ENCODE results near the gene EFCAB8. TPM values are rescaled to one million over a fixed set of nuclear protein-coding genes. Genes with fewer than 3 reads are reported as not detected.

EFCAB8 gene
- total and polyA plus RNA-seq, 2 experiments from 2014 or later = 0.53 TPM; not detected in 1

DNA sequence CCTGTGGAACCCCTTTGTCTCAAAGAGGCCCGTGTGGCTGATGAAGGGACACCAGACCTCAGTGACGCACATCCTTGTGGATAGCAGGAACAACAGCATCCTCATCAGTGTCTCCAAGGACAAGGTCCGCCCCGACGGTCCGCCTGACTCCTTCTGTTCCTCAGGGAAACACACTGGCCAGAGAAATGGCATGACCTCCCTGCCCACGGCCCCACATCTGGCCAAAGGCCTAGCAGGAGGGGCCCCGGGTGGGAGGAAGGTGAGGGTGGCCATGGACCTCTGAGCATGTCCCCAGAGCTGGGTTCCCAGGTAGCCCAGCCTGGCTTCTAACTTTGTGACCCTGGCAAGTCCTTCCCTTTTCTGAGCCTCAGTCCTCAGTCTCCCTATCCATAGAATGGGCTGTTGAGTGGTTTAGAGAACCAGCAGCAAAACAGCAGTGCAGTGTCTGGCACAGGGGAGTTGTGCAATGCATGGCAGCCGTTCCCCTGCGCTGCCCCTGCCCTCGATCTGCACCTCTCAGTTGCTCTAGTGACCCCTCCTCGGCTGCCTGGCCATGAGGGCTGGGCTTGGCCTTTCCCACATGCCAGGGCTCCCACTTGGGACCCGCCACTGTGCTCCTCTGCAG, 48.3 kb downstream of the EFCAB8 start:
- H3K9me3 ChIP-seq (ENCODE audit: low read depth) = no peaks in the 10 kb centered on the region
- H3K4me1 ChIP-seq (ENCODE audit: insufficient read depth) = no peaks in the 10 kb centered on the region
- DNase-seq (ENCODE audit: low spot score) = no peak
- no peak overlapping the region for H3K27ac ChIP-seq
- H3K4me3 ChIP-seq = no peak overlapping the region
- WGBS (ENCODE audit: low lambda C conversion rate, missing lambda C conversion rate) = 91% methylated on average over 13 of the region's 13 CpGs
- H3K79me2 ChIP-seq = no peaks in the 10 kb centered on the region
- TF ChIP-seq EZH2phosphoT487 (IDR thresholded peaks at IDR 0.05; ENCODE audit: low read depth, severe bottlenecking, unreplicated experiment) = no peak
- no peak for TF ChIP-seq EZH2 (IDR thresholded peaks at IDR 0.05; ENCODE audit: borderline replicate concordance)
- TF ChIP-seq, protein P1, sequence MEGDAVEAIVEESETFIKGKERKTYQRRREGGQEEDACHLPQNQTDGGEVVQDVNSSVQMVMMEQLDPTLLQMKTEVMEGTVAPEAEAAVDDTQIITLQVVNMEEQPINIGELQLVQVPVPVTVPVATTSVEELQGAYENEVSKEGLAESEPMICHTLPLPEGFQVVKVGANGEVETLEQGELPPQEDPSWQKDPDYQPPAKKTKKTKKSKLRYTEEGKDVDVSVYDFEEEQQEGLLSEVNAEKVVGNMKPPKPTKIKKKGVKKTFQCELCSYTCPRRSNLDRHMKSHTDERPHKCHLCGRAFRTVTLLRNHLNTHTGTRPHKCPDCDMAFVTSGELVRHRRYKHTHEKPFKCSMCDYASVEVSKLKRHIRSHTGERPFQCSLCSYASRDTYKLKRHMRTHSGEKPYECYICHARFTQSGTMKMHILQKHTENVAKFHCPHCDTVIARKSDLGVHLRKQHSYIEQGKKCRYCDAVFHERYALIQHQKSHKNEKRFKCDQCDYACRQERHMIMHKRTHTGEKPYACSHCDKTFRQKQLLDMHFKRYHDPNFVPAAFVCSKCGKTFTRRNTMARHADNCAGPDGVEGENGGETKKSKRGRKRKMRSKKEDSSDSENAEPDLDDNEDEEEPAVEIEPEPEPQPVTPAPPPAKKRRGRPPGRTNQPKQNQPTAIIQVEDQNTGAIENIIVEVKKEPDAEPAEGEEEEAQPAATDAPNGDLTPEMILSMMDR (IDR thresholded peaks at IDR 0.05; ENCODE audit: poor library complexity) = no peak
- H4K20me1 ChIP-seq (ENCODE audit: insufficient read depth, poor library complexity, severe bottlenecking) = no peaks in the 10 kb centered on the region
- no peak overlapping the region for H3K4me2 ChIP-seq
- no peaks in the 10 kb centered on the region for H3K36me3 ChIP-seq (replicated peaks; ENCODE audit: insufficient read depth, low read depth)
- H3K27me3 ChIP-seq = no peaks in the 10 kb centered on the region
- H2AFZ ChIP-seq = no peak overlapping the region
- no peaks in the 10 kb centered on the region for H3K9me2 ChIP-seq (replicated peaks; ENCODE audit: insufficient read depth)

DNA sequence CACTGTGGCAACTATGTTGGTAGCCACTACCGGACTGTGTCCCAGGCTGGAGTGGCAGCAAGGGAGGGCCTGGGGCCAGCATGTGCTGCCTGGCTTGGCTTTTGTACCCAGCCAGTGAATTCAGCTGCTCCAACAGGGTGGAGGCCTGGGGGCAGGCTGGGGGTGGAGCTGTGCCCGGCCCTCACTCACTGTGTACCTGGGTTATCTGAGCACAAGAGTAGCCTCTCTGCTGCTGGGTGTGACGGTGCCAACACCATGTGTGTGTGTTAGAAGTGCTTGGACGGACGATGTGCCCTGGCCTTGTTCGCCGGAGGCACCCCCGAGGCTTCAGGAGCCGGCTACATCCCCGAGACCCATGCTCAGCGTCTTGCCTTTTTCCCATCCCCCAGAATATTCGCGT, 49.2 kb downstream of the EFCAB8 start:
- 82% methylated on average over 13 of the region's 13 CpGs for WGBS (ENCODE audit: low lambda C conversion rate, missing lambda C conversion rate)
- TF ChIP-seq, protein P1 (IDR thresholded peaks at IDR 0.05; ENCODE audit: poor library complexity) = no peak
- no peak for TF ChIP-seq EZH2 (IDR thresholded peaks at IDR 0.05; ENCODE audit: borderline replicate concordance)
- TF ChIP-seq EZH2phosphoT487 (IDR thresholded peaks at IDR 0.05; ENCODE audit: low read depth, severe bottlenecking, unreplicated experiment) = no peak
- Histone ChIP-seq H3K27me3 (no peaks in the 10 kb centered on the region), H3K9me3 (ENCODE audit: low read depth) (no peaks in the 10 kb centered on the region), H3K36me3 (replicated peaks; ENCODE audit: insufficient read depth, low read depth) (no peaks in the 10 kb centered on the region), H2AFZ (no peak overlapping the region), H3K4me1 (ENCODE audit: insufficient read depth) (no peaks in the 10 kb centered on the region), H3K9me2 (replicated peaks; ENCODE audit: insufficient read depth) (no peaks in the 10 kb centered on the region), H3K4me2 (no peak overlapping the region), H3K79me2 (no peaks in the 10 kb centered on the region), H3K27ac (no peak overlapping the region), H4K20me1 (ENCODE audit: insufficient read depth, poor library complexity, severe bottlenecking) (no peaks in the 10 kb centered on the region), H3K4me3 (no peak overlapping the region)
- no peak for DNase-seq (ENCODE audit: low spot score)

DNA sequence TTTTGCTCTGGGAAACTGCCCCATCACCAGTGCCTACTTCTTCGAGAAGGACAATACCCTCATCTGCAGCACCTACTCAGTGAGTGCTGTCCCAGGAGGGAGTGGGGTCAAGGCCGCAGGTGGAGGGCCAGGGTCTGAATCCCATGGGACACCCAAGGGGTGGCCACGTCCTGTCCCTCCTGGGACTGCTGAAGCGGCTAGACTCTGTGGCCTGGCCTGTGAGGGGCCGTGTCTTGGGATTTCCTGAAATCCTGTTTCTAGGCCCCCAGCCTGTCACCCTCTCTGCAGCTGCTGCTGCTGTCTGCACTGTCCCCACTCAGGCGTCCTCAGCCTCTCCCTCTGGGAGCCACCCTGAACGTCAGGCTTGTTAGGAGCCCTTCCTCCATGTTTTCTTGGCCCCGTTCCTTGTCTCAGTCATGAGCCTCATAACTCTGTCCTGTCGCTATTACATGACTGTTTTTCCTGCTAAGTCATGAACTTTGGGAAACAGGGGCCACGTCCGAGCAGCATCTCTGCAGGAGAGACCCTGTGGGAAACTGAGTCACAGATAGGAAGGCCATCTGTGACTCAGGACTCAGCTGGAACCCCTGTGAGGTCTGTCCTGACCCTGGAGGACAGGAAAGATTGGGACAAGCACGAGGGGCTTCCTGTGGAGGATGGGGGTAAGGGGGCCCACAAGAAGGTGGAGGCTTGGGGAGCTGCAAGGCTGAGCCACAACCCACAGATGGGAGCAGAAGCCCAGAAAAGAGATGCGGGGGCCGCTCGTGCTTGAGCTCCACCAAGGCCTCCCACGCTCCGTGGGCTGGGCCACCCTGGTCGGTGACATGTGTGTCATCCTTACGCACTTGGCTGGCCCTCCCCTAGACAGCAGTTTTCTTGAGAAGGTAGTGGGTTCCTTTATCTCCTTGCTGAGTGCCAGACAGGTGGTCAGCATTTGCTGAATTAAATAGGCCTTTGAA, 49.9 kb downstream of the EFCAB8 start:
- WGBS (ENCODE audit: low lambda C conversion rate, missing lambda C conversion rate) = 86% methylated on average over 19 of the region's 19 CpGs
- H3K27ac ChIP-seq = no peak overlapping the region
- H3K4me3 ChIP-seq = no peak overlapping the region
- no peak overlapping the region for H2AFZ ChIP-seq
- no peaks in the 10 kb centered on the region for H3K9me2 ChIP-seq (replicated peaks; ENCODE audit: insufficient read depth)
- H3K4me1 ChIP-seq (ENCODE audit: insufficient read depth) = no peaks in the 10 kb centered on the region
- no peaks in the 10 kb centered on the region for H3K27me3 ChIP-seq
- H3K4me2 ChIP-seq = no peak overlapping the region
- H3K36me3 ChIP-seq (replicated peaks; ENCODE audit: insufficient read depth, low read depth) = no peaks in the 10 kb centered on the region
- no peaks in the 10 kb centered on the region for H3K9me3 ChIP-seq (ENCODE audit: low read depth)
- no peaks in the 10 kb centered on the region for H4K20me1 ChIP-seq (ENCODE audit: insufficient read depth, poor library complexity, severe bottlenecking)
- H3K79me2 ChIP-seq = no peaks in the 10 kb centered on the region
- DNase-seq (ENCODE audit: low spot score) = no peak
- TF ChIP-seq EZH2phosphoT487 (IDR thresholded peaks at IDR 0.05; ENCODE audit: low read depth, severe bottlenecking, unreplicated experiment) = no peak
- TF ChIP-seq, protein P1 (IDR thresholded peaks at IDR 0.05; ENCODE audit: poor library complexity) = no peak
- TF ChIP-seq EZH2 (IDR thresholded peaks at IDR 0.05; ENCODE audit: borderline replicate concordance) = no peak
